Stimulated activated CD8-positive, alpha-beta memory T cell treated with anti-CD3 and anti-CD28 coated beads, Interleukin-7, amount 100 ng/mL, for 24 hours (primary cell): Measurements from ENCODE around the gene DMRTC2.
A peak's percentile ranks its signal among the peaks of the same experiment; 100 is the strongest.
"Not testable (repeated sequence)": the region's sequence is repeated elsewhere in the genome, so short reads cannot be mapped to it uniquely, and the experiment has no call there.

ENCODE experiments used
- DNase-seq: peaks from one replicate; pipeline ENCODE4 v3.0.0-alpha.2; 2020; ENCODE audit warnings: low read depth

Gene DMRTC2

DNA sequence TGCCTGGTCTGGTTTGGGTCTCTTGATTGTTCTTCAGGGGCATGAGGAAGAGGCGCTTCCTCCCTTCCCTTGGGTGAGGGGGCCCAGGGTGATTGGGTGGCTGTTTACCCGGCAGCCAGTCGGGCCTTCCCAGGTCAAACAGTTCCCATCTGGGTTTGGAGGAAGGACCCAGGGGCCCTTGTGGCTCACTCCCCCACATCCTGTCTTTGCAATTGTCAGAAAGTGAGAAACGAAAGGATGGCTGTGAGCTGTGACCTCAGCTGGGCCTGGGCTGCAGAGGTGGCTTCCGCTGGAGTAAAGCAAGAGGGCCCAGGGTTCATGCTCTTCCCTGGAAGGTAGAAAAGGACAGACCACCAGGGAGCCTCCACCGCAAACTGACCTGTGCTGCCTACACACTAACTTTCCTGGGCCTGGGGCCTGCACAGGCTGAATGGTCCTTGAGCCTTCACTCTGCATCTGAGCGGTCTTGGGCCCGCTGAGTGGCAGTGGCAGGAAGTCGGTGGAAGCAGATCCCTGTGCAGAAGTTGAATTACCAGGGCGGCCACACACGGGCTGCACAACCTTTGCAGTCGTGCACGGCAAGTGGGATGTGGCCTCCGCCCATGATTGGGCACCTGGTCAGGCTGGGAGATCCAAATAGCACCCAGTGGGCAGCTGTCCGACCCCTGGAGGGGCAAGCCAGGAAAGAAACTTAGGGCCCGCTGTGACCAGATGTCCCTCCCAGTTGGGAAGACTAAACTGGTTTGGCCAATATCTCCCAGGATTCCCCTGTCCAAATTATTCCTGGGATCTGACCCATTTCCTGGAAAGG is 26.9 kb downstream of the DMRTC2 start:
- no peak for DNase-seq

DNA sequence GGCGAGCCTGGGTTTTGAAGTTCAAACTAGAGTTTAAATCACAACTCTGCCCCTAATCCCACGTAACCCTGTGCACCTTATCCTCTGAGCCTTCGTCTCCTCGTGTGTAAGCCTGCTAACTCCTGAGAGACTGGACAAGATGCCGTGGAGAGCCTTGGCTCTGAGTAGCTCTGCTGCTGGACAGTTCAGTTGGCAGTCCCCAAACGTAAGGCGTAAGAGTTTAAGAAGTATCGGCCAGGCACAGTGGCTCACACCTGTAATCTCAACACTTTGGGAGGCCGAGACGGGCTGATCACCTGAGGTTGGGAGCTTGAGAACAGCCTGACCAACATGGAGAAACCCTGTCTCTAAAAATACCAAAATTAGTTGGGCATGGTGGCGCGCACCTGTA is 27.5 kb downstream of the DMRTC2 start:
- no peak for DNase-seq

DNA sequence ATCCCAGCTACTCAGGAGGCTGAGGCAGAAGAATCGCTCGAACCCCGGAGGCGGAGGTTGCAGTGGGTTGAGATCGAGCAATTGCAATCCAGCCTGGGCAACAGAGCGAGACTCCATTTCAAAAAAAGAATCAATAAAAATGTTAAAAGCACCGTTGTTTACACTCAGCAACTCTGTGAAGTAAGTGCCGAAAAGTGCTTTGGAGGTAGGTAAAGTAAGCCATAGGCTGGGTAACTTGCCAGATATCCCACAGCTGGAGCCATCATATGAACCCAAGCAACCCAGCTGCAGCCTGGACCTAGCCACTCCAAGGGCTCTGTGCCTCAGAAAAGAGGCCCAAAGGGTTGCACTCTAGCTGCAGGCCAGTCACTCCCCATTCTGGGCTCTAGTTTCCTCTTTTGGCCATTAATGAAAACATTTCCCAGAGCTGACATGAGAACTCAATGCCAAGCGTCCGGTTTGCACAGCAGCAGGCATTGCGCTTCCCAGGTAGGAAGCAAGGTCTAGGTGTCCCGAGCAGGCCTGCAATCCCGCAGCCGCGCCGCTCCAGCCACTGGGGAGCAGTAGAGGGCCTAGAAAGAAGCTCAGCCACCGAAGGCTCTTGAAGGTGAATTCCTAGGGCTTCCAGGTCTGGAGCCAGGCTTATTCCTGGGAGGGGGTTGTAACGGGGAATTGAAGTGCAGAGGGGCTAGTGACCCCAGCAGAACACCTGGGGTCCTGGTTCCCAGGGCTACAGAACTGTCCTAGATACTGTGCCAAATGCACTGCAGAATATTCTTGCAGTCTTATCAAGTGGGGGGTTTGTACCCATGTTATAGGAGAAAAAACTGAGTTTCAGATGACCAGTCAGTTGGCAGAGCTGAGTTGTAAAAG is 28.2 kb downstream of the DMRTC2 start:
- no peak for DNase-seq

DNA sequence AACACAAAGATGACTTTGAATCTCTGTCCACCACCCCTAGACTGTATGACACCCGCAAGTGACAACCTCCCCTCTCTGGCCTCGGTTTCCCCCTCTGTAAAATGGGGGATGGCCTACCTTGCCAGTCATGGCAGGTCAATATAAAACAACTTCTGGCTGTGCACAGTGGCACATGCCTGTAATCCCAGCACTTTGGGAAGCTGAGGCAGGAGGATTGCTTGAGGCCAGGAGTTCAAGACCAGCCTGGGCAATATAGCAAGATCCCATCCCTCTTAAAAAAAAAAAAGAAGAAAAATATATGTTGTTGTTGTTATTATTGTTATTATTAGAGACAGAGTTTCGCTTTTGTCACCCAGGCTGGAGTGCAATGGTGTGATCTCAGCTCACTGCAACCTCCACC is 31.1 kb downstream of the DMRTC2 start:
- DNase-seq, result not testable (repeated sequence)

DNA sequence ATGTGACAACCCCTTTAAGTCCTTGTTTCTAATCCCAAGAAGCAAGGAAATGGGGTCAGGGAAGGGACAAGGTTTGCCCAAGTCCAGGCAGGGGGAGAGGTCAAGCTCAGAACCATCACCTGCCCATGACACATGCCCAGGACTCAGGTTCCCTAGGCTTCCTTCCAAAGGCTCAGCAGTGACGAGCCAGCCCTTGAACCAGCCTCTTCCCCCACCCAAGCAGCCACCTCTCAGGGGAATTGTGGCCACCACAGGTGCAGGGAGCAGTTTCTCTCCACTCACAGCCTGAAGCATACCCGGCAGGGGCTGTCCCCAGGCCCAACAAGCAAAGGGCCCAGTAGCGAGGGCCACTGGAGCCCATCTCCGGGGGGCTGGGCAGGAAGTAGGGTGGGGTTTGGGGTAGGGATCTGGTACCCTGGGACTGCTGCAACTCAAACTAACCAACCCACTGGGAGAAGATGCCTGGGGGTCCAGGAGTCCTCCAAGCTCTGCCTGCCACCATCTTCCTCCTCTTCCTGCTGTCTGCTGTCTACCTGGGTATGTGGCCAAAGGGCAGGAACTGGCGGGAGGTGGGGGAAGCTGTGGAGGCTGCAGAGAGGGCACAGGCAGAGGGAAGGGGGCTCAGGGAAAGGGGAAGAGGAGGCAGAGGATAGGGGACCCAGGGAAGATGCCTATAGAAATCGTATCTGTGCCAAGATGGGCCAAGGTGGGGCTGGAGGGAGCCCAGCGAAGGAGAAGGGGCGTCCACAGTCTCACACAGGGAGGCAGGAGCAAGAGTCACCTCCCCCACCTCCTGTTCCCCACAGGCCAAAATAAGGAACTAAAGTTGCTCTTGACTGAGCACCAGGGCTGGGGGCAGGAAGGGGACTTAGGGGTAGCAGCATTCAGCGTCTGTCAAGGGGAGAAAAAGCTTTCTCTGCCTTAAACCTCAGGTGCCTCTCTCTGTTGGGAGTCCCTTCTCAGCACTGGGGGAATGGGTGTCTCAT is 32.3 kb downstream of the DMRTC2 start, which contains the start of gene CD79A:
TSS of gene CD79A (plus strand) at position 433 of the 986 bp plus-strand sequence. CDS start at position 459, 26 bp downstream.
- DNase-seq, result no peak

DNA sequence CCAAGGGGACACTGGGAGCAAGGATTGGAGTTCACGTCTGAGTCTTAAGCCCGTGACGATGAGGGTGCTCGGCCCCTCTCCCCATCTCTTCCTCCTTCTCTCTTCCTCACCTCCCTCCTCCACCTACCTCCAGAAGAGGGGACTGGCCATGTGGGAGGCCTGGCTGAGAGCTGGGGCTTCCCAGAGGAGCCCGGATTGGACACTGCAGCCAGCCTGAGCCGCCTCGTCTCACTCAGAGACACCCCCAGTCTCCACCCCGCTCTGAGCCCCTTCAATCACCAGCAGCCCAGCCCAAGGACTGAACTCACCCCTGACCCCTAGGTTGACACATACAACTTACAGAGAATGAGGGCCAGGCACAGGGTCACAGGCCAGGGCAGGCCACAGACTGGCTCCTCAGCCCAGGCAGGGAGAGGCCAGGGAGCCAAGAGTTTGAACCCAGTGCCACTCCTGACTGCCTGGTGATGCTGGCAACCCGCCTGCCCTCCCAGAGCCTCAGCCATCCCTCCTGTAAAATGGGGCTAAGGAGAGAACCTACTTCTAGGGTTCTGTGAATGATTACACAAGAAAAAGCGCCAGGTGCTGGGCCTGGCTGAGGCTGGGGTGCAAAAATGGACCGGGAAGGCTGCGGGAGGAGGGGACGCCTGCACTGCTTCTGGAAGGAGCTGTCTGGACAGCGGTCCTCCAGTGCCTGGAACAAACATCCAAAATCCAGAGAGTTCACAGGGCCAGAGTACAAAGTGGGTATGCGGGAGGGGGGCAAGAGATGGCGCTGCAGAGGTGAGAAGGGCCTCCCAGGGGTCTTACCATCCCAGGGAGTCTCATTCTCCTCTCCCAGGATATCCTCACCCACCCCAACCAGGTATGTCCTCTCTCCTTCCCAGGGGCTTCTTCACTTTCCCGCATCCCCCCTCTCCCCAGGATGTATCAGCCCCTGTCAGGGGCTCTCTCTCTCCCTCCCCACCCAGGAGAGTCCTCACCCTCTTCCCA is 33.4 kb downstream of the DMRTC2 start:
- no peak for DNase-seq

DNA sequence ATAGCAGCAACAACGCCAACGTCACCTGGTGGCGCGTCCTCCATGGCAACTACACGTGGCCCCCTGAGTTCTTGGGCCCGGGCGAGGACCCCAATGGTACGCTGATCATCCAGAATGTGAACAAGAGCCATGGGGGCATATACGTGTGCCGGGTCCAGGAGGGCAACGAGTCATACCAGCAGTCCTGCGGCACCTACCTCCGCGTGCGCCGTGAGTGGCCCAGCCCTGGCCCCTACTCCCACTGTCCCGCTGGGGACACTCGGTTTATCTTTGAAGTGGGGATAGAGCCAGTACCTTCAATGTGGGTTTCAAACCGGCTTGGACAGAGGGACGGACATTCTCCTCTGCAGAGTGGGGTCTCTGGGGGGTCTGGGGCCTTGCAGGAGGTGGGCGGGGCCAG is 34.2 kb downstream of the DMRTC2 start:
- no peak for DNase-seq

DNA sequence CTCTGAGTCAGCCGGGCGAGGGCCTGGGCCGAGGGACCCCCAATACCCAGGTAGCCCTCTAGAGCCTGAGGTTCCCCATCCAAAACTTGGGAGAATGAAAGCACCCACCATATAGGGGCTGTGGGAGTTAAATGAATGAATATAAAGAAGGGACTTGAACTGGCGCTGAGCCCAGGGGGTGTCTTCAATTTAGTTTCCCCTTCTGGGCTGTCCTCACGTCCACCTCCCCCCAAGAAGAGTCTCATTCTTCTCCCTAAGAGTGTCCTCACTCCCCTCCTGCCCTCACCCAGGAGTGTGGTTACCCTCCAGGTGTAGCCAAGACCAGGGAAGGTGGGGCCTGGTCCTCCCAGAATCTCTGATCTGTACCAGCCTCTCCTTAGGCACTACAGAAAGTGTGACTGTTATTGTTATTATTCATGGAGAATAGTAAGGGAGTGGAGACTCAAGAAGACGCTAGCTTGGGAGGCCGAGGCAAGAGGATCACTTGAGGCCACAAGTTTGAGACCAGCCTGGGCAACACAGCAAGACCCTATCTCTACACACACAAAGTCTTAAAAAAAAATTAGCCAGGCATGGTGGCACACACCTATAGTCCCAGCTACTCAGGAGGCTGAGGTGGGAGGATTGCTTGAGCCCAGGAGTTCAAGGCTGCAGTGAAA is 35.0 kb downstream of the DMRTC2 start:
- DNase-seq, result no peak

DNA sequence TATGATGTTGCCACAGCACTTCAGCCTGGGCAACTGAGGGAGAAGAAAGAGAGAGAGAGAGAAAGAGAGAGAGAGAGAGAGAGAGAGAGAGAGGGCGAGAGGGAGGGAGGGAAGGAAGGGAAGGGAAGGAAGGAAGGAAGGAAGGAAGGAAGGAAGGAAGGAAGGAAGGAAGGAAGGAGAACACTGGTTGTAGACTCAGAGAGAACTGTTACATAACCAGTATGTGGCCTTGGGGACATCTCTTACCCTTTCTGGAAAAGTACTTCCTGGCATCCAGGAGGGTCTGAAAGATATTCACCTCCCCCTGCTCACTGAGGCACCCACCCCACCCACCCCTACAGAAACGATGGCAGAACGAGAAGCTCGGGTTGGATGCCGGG is 35.5 kb downstream of the DMRTC2 start:
- DNase-seq, result no peak

DNA sequence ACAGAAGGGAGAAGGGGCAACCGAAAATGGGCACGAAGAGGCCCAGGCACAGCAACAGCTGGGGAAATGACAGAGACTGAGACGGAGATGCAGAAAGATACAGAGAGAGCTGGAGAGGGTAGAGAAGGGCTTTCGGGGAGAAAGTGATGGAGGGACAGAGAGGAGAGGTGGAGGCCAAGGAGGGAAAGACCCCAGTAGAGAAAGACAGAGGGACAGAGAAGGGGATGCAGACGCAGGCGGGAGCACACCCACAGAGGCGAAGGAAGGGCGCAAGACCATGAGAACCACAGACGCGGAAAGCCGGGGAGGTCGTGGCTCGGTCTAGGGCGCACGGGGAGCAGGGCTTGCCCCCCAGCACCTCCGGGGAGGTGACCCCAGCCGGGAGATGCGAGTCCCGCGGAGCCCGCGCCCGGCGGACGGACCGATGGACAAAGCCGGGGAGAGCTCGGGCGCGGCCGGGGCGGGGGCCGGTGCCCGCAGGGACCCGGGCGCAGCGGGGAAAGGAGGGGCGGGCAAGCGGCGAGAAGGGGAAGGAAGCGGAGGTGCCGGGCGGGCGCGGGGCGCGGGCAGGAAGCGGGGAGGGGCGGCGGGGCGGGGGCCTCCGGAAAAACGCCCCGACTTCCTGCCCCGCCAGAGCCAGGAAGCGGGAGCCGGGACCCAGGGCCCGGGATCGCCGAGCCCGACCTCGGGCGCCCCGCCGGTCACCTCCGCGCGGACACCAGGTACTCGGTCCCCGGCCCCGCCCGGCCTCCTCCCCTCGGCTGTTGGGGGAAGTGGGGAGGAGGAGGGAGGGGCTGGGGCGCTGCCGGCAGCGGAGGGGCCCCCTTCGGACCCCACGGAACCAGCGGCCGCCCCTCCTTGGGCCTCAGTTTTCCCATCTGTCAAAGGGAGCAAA is 38.0 kb downstream of the DMRTC2 start, which contains the start of gene ARHGEF1:
TSS of gene ARHGEF1 (plus strand) at position 617 of the 895 bp plus-strand sequence. CDS start 4,899 bp downstream, outside the sequence.
- no peak for DNase-seq

DNA sequence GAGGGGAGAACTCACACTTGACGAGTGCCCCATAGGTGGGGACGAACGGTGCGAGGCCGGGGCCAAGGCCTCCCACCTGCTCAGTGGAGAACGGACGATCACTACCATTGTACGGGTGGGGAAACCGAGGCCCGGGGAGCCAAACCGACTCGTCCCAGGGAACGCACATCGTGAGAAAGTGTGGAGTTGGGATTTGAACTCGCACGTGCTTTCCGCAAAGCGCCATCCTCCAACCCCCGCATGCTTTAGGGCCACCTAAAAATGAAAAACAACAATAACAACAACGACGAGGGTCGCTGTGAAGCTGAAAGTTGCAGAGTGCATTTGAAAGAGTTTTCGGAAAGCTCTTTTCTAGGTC is 38.6 kb downstream of the DMRTC2 start:
- no peak for DNase-seq

DNA sequence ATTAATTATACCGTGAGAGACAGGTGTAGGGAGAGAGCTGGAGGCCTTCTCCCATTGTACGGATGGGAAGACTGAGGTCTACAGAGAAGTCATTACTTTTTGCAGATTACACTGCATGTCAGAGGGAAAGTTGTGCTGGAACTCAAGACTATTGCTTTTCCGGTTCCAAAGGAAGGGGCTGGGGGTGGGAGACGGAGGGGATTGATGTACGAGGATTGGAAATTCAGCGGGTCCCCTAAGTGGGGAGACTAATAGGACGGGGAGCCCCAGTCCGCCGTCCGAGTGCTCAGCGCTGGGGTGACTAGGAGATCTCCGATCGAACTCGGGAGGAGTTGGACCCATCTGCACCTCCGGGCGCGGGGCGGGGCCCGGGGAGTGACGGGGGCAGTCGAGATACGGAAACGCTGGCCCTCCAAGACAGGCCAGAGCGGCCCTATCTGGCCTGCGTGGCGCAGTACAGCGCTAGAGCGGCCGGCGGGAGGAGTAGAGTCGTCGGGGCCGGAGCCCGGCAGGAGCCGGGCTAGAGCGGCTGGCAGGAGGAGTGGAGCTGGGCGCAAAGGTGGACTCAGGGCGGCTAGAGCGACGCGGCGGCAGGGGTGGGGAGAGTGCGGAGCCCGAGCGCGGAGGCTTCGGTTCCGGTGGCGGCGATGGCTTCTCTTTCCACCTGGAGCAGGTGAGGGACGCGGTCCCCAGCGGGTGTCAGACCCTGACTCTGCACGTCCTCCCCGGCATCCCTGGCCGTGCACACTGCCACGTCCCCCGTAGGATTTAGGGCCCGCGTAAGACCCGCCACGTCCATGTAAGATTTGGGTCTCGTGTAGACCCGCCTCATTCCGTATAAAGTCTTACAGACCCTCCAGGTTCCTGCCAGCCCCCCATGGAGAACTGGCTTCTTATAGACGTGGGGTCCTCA is 39.2 kb downstream of the DMRTC2 start:
- peak; percentile 81 for DNase-seq

DNA sequence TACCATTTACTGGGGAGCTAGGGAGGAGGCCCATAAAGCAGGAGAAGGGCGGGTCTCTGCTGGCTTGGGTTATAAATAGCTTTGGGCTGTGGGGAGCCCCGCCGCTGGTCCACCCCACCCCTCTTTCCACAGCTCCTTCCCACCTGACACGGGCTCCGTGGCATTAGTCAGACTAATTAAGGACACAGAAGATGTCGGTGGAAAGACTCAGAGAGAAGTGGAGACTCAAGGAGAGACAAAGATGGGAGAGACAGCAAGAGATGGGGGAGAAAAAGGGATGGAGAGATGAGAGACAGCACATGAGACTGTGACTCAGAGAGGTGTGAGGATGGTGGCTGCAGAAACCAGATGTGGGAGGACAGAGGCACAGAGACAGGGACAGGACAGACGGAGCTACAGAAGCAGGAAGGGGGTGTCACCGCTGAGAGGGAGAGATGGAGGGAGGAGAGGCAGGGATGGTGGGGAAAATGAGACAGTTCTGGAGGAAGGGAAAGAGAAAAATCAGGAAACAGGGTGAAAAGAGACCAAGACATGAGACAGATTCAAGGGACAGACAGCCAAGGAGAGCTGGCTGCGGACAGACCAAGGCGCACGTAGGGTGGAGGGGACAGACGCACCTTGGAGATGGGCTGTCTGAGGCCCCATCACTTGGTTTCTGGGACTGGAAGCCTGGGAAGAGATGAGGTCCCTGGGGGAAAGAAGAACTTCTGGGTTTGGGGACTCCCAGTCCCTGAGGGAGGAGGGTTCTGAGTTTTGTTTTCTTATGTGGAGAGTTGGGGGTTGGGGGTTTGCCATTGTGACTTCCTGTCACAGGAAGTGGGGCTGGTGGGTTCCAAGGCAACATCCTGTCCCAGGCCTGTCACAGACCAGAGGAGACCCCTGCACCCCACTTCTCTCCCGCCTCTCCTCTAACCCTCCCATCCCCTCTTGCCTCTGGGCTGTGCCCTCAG is 42.2 kb downstream of the DMRTC2 start:
- no peak for DNase-seq

DNA sequence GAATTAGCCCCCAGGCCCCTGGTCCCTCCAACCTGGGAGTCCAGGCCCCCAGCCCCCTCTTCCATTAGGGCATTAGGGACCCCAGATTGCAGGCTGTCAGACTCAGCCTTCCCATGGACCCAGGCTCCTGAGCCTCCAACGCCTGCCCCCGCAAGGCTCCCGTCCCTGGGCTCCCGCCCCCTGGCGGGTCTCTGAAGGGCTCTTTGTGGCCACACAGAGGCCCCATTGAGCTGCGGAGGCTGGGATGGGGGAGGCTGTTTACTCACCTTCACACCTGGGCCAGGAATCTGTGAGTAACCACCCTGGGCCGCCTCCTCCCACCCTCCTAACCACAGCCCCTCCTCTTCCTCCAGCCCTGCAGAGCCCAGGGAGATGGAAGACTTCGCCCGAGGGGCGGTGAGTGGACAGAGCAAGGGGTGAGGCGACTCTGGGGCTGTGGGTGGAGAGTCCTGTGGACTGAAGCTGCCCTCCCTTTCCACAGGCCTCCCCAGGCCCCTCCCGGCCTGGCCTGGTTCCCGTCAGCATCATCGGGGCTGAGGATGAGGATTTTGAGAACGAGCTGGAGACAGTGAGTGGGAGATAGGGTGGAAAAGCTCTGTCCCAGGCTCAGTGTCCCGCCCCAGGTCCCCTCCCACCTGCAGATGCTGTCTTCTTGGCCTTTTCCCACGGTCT is 43.0 kb downstream of the DMRTC2 start:
- peak; percentile 72 for DNase-seq

DNA sequence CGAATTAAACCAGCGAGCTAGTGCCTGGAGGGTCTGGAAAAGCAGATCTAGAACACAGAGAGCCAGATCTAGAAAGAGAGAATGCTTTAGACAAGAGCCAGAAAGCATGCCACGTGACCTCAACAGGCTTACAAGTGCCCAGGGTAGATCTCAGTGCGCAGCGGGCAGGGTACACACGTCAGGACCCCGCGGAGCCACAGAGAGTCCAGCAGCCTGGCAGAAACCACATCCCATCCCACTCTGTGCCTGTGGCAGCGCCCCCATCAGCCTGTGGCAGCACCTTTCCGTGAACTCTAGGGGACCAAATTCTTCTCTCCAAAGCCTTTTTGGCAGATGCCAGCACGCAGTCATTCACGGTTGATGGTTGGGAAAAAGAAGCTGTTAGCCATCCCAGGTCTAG is 44.1 kb downstream of the DMRTC2 start:
- no peak for DNase-seq

DNA sequence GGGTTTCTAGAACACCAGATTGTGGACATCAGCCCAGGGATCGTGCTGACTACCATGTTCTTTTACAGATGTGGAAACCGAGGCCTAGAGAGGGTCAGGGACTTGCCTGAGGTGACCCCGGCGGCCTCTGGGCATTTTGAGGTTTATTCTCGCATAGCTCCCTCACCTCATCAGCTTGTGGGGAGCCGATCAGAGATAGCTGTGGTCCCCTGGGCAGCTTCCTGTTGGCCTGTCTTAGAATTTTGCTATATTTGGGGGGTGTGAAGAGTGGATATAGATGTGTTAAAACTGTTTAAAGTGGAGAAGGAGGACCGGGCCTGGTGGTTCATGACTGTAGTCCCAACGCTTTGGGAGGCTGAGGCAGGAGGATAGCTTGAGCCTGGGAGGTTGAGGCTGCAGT is 45.1 kb downstream of the DMRTC2 start:
- DNase-seq, result no peak
